ENCODE results near the gene STK17A. TPM values are rescaled to one million over a fixed set of nuclear protein-coding genes. Genes with fewer than 3 reads are reported as not detected.

STK17A gene
- polyA plus RNA-seq (ENCODE audit: insufficient read length in 4 of 4) = 10 to 100 TPM; 18.2 to 23.8 (median 21.3) TPM

DNA sequence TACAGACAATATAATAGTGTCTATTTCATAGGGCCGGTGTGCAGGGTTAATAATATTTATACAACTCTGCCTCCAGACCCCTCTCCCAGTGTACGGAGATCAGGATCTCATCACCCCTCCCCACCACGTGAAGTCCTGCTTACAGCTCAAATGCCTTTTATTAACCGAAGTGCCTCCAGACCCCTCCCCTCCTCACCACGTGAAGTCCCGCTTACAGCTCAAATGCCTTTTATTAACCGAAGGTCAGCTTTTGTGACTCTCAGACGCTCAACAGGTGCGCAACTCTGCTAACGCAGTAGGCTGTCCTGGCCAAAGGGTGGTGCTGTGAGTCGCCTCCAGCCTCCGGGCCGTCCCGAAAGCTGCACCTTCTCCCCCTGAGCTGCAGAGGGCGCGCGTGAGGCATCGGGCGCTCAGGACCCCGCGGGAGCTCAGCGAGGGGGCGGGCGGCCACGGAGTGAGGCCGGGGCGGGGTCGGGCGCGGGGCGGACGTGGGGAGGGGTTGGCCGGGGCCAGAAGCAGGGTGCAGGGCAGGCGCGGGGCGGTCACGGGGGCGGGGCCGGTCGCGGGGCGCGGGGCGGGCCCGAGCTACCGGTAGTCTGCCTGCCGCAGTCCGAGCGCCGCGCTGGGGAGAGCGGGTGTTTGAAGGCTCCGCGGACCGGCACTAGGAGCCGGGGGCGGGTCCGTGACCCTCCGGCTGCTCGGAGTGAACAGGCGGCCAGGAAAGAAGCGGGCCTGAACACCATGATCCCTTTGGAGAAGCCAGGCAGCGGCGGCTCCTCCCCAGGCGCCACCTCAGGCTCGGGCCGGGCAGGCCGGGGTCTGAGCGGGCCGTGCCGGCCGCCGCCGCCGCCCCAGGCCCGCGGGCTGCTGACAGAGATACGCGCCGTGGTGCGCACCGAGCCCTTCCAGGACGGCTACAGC, at the start of gene STK17A:
STK17A (plus strand) TSS at position 606 of the 921 bp plus-strand sequence; CDS start at position 742, 136 bp downstream.
- peak; percentile 75 to 84 (median 84) for DNase-seq (ENCODE audit: low read depth in 4 of 4, low spot score in 3 of 4)

DNA sequence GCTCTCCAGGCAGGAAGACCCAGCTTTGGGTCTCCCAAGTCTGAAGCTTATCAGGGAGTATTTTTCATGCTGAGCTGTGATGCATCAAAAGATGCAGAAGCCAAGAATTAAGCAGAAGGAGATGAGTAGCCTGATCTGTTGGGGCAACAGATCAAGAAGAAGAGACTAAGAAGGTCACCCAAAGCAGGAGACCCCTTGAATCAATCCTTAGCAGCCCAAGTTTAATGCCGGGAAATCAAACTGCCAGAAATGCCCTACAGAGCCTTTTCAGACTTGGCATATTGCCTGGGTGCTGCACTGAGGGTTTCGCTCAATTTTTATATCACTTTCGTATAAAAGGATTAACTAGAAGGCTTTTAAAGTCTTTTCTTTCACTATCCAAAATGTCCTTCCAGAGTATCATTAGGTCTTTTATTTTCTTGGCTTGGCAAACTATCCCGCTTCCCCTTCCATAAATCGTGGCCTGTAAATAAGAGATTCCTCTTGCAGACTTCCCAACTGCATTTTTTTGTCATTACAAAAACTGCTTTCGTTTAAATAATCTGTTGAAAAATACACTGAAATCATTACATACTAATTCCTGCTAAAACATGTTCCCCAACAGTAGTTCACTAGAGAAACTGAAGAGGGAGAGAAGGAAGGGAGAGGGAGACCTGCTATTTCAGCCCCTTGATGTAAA, 49.0 kb upstream of the STK17A start:
- DNase-seq (ENCODE audit: low read depth in 4 of 4, low spot score in 3 of 4) = peak; percentile 7 to 26 (median 18)

GRCh38 chr7:43535031-43535451, 47.9 kb upstream of the STK17A start:
- no peak for DNase-seq (ENCODE audit: low read depth in 4 of 4, low spot score in 3 of 4)

- DNase-seq (ENCODE audit: low read depth in 4 of 4, low spot score in 3 of 4) = no peak
Observed at GRCh38 chr7:43535810-43536585, 46.9 kb upstream of the STK17A start.

- DNase-seq (ENCODE audit: low read depth in 4 of 4, low spot score in 3 of 4) = no peak
Observed at GRCh38 chr7:43536773-43537172, 46.1 kb upstream of the STK17A start.

- no peak for DNase-seq (ENCODE audit: low read depth in 4 of 4, low spot score in 3 of 4)
Observed at GRCh38 chr7:43537765-43538403, 45.0 kb upstream of the STK17A start.

- DNase-seq (ENCODE audit: low read depth in 4 of 4, low spot score in 3 of 4) = no peak
Observed at GRCh38 chr7:43538404-43538771, 44.5 kb upstream of the STK17A start.

- DNase-seq (ENCODE audit: low read depth in 4 of 4, low spot score in 3 of 4) = no peak
Observed at GRCh38 chr7:43540471-43540870, 42.4 kb upstream of the STK17A start.

GRCh38 chr7:43542716-43543115, 40.2 kb upstream of the STK17A start:
- no peak for DNase-seq (ENCODE audit: low read depth in 4 of 4, low spot score in 3 of 4)

- no peak for DNase-seq (ENCODE audit: low read depth in 4 of 4, low spot score in 3 of 4)
Observed at GRCh38 chr7:43546231-43546630, 36.7 kb upstream of the STK17A start.

GRCh38 chr7:43550427-43550826, 32.5 kb upstream of the STK17A start:
- no peak for DNase-seq (ENCODE audit: low read depth in 4 of 4, low spot score in 3 of 4)

- DNase-seq (ENCODE audit: low read depth in 4 of 4, low spot score in 3 of 4) = no peak
Observed at GRCh38 chr7:43552122-43552521, 30.8 kb upstream of the STK17A start.

GRCh38 chr7:43553999-43554398, 28.9 kb upstream of the STK17A start:
- no peak for DNase-seq (ENCODE audit: low read depth in 4 of 4, low spot score in 3 of 4)

- DNase-seq (ENCODE audit: low read depth in 4 of 4, low spot score in 3 of 4) = no peak
Observed at GRCh38 chr7:43554423-43554822, 28.5 kb upstream of the STK17A start.

DNA sequence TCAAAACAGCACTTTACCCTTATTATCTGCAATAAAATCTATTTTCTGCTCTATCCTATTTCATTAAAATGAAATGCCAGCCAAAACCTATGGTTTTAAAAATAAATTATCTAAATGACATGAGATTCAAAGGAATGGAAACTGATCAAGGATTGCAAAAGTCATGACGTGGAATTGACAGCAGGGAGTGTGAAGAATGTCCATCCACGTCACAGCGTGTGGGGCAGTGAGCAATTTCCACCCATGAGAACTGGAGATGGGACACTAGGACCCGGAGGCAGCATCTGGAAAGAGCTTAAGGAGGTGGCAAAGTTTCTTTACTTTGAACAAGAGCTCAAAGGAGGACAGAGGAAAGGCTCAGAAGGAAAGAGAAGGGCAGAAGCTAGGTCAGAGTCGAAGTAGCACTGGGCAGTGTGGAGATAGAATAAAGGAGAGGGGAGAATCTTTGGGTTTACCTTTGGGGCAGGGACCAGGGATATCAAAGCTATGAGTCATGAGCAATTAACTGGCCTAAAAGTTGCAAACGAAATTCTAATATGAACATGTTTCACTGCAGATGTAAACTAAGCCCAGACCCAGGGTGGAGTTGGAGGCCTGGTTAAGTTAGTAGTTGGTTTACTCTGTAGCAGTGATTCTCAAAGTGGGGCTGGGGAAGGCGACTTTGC, 24.9 kb upstream of the STK17A start:
- DNase-seq (ENCODE audit: low read depth in 4 of 4, low spot score in 3 of 4) = no peak

- DNase-seq (ENCODE audit: low read depth in 4 of 4, low spot score in 3 of 4) = no peak
Observed at GRCh38 chr7:43559171-43559945, 23.6 kb upstream of the STK17A start.

DNA sequence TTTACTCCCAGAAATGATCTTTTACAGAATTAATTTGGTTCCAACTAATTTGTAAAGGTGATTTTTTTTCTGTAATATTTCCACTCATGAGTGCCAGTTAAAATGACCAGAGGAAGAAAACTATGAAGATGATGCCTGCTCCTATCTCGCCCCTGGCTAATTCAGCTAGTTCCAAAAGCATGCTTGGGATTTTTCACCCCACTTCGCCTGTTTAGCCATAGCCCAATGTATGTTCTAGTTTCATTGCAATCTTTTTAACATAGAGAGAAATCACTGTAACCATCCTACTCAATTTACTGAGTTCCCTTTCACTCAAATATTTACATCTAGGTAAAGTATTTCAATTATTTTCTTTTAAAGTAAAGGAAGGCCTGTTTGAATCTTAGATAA, 23.0 kb upstream of the STK17A start:
- DNase-seq (ENCODE audit: low read depth in 4 of 4, low spot score in 3 of 4) = no peak

- DNase-seq (ENCODE audit: low read depth in 4 of 4, low spot score in 3 of 4) = no peak
Observed at GRCh38 chr7:43560742-43561330, 22.1 kb upstream of the STK17A start.

DNA sequence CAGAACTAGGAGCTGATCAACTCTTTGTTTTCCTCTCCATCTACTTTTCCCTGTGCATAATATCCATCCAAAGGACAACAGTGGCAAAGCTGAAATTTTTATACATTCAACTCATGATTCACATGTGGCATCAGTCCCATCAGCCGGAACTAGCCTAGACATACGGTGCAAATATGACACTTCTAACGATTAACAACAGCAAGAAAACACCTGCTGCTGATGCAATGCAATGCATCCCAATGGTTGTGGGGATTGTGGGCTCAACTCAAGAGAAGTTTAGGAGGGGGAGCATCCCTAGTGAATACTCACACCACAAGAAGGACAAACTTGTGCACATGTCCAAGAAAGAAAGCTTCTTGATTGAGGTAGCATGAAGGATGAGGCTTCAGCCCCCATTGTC, 20.5 kb upstream of the STK17A start:
- no peak for DNase-seq (ENCODE audit: low read depth in 4 of 4, low spot score in 3 of 4)

All from left renal pelvis (tissue), 4 donors.